AG04449 (cell line): ENCODE data around the gene TMOD2.

Source experiments
- CTCF ChIA-PET: fragments of 350-600 bp; formaldehyde crosslinking; extraction: SDS; loops from one replicate; lab custom pipeline; 2021; ENCODE audit warnings: antibody characterized with exemption; lab: Yijun Ruan, JAX
- POLR2A ChIA-PET: fragments of 400-600, 350-600 bp; formaldehyde crosslinking; extraction: SDS; loops from one replicate; lab custom pipeline; 2020; ENCODE audit warnings: antibody characterized with exemption, inconsistent platforms; lab: Yijun Ruan, JAX
- DNase-seq: peaks from one replicate; pipeline ENCODE4 v3.0.0-alpha.2; 2010; ENCODE audit warnings: low read depth, low spot score
- H3K4me3 ChIP-seq: 2 replicates; pipeline ENCODE4 v1.5.1; 2011; ENCODE audit warnings: low read depth, mild to moderate bottlenecking, control low read depth, low read length
- CTCF ChIP-seq: IDR thresholded peaks from one replicate; pipeline ENCODE4 v1.5.1; 2011; ENCODE audit warnings: mild to moderate bottlenecking, moderate library complexity, low read length, control low read depth, inconsistent platforms; ENCODE audit not compliant: insufficient read depth; ENCODE audit errors: missing control alignments

The TMOD2 gene

GRCh38 chr15:51864408-51865056, 113.1 kb downstream of the TMOD2 start:
- no peak overlapping the region for H3K4me3 ChIP-seq

GRCh38 chr15:51865317-51865716, 113.9 kb downstream of the TMOD2 start:
- no peak overlapping the region for H3K4me3 ChIP-seq
- TF ChIP-seq CTCF: no peak
- ChIA-PET POLR2A (no interaction called here), CTCF (interaction anchor here (2.4 to 2.6 kb wide), 2 partner anchors 11 to 24 kb away, joined by 6 to 8 read pairs; no protein-coding TSS in a partner anchor)
- no peak for DNase-seq

More at GRCh38 chr15:51864408-51865056, 113.1 kb downstream of the TMOD2 start:
- DNase-seq: no peak
- CTCF ChIA-PET: interaction anchor here (2.4 kb wide), 1 partner anchor 10 kb away, joined by 6 read pairs; no protein-coding TSS in a partner anchor
- no peak for TF ChIP-seq CTCF
- POLR2A ChIA-PET: no interaction called here
